Adrenal gland (tissue), 5 donors: ENCODE data around the gene NUDCD2.

Experiments used
- CTCF ChIP-seq, 6 experiments: fragments of 450-650 bp in 4 of 6; fragments of 200-600 bp in 2 of 6; sonication (generic) in 1 of 6; IDR thresholded peaks; 1 replicate in 5 of 6; 2 replicates in 1 of 6; pipeline versions ENCODE4 v1.5.1 to v1.8.0; 2016 to 2021; ENCODE audit warnings: antibody characterized with exemption in 6 of 6, mild to moderate bottlenecking in 2 of 6, moderate library complexity in 1 of 6
- POLR2A ChIP-seq, 2 donors: fragments of 450-650 bp; IDR thresholded peaks; one replicate each; pipeline ENCODE4 v1.6.1; 2017; ENCODE audit warnings: antibody characterized with exemption in 2 of 2, mild to moderate bottlenecking in 2 of 2, moderate library complexity in 1 of 2
- donor health status: DM: no; HTN: no; CAD: no.

GRCh38 chr5:163473635-163474243 is 13.8 kb upstream of the NUDCD2 start:
- TF ChIP-seq CTCF (IDR thresholded peaks at IDR 0.05) (peak in 4 of 6 experiments; percentile 32 to 54 (median 40)), POLR2A (IDR thresholded peaks at IDR 0.05) (no peak)
